ENCODE measurements around the gene TRIP12.

TRIP12 gene

DNA sequence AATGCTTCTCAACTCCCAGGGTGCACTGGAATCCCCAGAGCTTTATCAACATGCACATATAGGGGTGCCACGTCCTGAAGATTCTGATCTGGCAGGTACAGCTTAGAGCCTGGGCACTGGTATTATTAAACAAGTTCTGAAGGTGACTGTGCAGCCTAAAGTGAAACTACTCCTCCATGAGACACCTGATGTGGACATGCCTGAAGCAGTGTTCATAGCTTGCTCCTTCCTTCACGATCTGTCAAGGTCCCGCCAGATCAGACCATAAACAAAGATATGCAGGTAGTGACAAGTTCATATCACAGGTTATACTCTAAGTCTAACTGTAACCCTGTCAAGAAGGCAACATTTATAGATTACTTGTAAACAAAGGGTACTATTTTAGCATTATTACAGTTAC is 142.2 kb downstream of the TRIP12 start:
- no peak overlapping the region for H3K4me3 ChIP-seq (ENCODE audit: low read length)
- H4K20me1 ChIP-seq (ENCODE audit: insufficient read depth, low read length): no peaks in the 10 kb centered on the region
- H3K36me3 ChIP-seq (replicated peaks; ENCODE audit: insufficient read depth, low read length): 0 out of 2 replicates have a peak, but pooled peaks cover 4% of the 10 kb centered on the region
- H3K79me2 ChIP-seq (ENCODE audit: low read length): no peaks in the 10 kb centered on the region
- H3K9ac ChIP-seq (ENCODE audit: low read length): no peak overlapping the region
- H3K9me3 ChIP-seq (replicated peaks; ENCODE audit: insufficient read depth, low read length): no peaks in the 10 kb centered on the region
- H3K27me3 ChIP-seq (replicated peaks; ENCODE audit: insufficient read depth, low read length): no peaks in the 10 kb centered on the region
- no peak for DNase-seq
- H2AFZ ChIP-seq (ENCODE audit: low read length): no peak overlapping the region
- TF ChIP-seq EZH2 (optimal IDR thresholded peaks at IDR 0.05; ENCODE audit: low read depth, low read length) (no peak), EZH2phosphoT487 (IDR thresholded peaks at IDR 0.05; ENCODE audit: low read length) (no peak)
- TF ChIP-seq, protein P1, sequence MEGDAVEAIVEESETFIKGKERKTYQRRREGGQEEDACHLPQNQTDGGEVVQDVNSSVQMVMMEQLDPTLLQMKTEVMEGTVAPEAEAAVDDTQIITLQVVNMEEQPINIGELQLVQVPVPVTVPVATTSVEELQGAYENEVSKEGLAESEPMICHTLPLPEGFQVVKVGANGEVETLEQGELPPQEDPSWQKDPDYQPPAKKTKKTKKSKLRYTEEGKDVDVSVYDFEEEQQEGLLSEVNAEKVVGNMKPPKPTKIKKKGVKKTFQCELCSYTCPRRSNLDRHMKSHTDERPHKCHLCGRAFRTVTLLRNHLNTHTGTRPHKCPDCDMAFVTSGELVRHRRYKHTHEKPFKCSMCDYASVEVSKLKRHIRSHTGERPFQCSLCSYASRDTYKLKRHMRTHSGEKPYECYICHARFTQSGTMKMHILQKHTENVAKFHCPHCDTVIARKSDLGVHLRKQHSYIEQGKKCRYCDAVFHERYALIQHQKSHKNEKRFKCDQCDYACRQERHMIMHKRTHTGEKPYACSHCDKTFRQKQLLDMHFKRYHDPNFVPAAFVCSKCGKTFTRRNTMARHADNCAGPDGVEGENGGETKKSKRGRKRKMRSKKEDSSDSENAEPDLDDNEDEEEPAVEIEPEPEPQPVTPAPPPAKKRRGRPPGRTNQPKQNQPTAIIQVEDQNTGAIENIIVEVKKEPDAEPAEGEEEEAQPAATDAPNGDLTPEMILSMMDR (IDR thresholded peaks at IDR 0.05; ENCODE audit: low read length): no peak
- H3K27ac ChIP-seq (ENCODE audit: low read length): no peak overlapping the region
- H3K4me2 ChIP-seq (ENCODE audit: low read depth, low read length): no peak overlapping the region
- peaks cover 40% of the 10 kb centered on the region for H3K4me1 ChIP-seq (ENCODE audit: low read length)
- H3F3A ChIP-seq (ENCODE audit: insufficient read depth, low read length): peaks cover 7% of the 10 kb centered on the region
- no peaks in the 10 kb centered on the region for H3K9me2 ChIP-seq (replicated peaks; ENCODE audit: insufficient read depth, low read length)

DNA sequence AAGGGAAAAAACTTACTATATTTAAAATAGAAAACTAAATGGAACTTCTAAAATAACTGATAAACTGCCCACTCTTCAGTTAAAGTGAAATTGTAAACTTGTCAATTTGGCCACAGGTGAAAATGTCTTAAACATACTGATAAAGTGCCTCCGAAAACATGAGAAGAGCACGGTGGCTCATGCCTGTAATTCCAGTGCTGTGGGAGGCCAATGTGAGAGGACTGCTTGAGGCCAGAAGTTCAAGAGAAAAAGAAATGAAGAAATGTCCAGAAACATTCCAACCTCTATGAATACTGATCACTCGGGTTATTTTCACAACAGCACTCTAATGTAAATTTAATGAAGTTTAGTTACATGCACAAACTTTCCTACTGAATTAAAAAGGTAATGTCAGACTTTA is 144.1 kb downstream of the TRIP12 start:
- H3K27me3 ChIP-seq (replicated peaks; ENCODE audit: insufficient read depth, low read length): no peaks in the 10 kb centered on the region
- H3K9me3 ChIP-seq (replicated peaks; ENCODE audit: insufficient read depth, low read length): no peaks in the 10 kb centered on the region
- H3F3A ChIP-seq (ENCODE audit: insufficient read depth, low read length): peaks cover 7% of the 10 kb centered on the region
- TF ChIP-seq EZH2phosphoT487 (IDR thresholded peaks at IDR 0.05; ENCODE audit: low read length) (no peak), EZH2 (optimal IDR thresholded peaks at IDR 0.05; ENCODE audit: low read depth, low read length) (no peak)
- TF ChIP-seq, protein P1 (IDR thresholded peaks at IDR 0.05; ENCODE audit: low read length): no peak
- H3K4me3 ChIP-seq (ENCODE audit: low read length): no peak overlapping the region
- H3K27ac ChIP-seq (ENCODE audit: low read length): no peak overlapping the region
- H3K4me1 ChIP-seq (ENCODE audit: low read length): peaks cover 37% of the 10 kb centered on the region
- H3K4me2 ChIP-seq (ENCODE audit: low read depth, low read length): no peak overlapping the region
- peaks cover 4% of the 10 kb centered on the region; the same call in 1 of the 2 replicates for H3K36me3 ChIP-seq (replicated peaks; ENCODE audit: insufficient read depth, low read length)
- no peak overlapping the region for H2AFZ ChIP-seq (ENCODE audit: low read length)
- H4K20me1 ChIP-seq (ENCODE audit: insufficient read depth, low read length): no peaks in the 10 kb centered on the region
- no peak overlapping the region for H3K9ac ChIP-seq (ENCODE audit: low read length)
- no peak for DNase-seq
- H3K79me2 ChIP-seq (ENCODE audit: low read length): no peaks in the 10 kb centered on the region
- H3K9me2 ChIP-seq (replicated peaks; ENCODE audit: insufficient read depth, low read length): no peaks in the 10 kb centered on the region

DNA sequence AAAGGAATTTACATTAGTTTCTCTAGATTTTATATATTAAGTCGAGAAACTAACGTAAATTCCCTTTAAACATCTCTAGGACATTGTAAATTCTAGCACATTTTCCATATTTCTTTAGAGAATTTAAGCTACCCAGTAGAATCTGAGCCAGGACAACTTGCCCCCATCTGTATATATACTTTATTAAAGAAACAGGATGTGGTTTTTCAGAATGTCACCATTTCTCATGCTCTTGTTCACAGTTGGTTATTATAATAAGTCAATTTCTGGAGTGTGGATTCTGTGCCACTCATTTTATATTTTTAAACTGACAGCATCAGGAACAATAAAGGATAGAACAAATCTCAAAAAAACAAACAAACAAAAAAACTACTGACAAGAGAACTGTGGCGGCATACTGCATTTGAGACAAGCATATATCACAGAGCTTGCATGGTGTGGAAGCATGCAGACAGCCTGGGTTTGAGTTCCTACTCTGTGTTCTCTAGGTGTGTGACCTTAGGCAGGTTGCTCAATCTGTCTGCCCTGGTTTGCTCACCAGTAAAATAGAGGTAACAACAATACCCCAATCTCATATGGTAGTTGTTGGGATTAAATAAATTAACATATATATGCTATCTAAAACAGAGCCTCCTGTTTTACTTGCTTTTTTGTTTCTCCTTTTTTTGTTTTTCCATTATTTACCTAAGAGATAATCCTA is 146.0 kb downstream of the TRIP12 start:
- no peaks in the 10 kb centered on the region for H3K79me2 ChIP-seq (ENCODE audit: low read length)
- H3K9me3 ChIP-seq (replicated peaks; ENCODE audit: insufficient read depth, low read length): no peaks in the 10 kb centered on the region
- no peaks in the 10 kb centered on the region for H4K20me1 ChIP-seq (ENCODE audit: insufficient read depth, low read length)
- H3K9ac ChIP-seq (ENCODE audit: low read length): no peak overlapping the region
- DNase-seq: peak; percentile 43
- H3K9me2 ChIP-seq (replicated peaks; ENCODE audit: insufficient read depth, low read length): no peaks in the 10 kb centered on the region
- peak overlapping the region; percentile 29; the same call in 1 of the 2 replicates for H3K4me2 ChIP-seq (ENCODE audit: low read depth, low read length)
- peak overlapping the region; percentile 18; the same call in 1 of the 2 replicates for H3K27ac ChIP-seq (ENCODE audit: low read length)
- TF ChIP-seq, protein P1 (IDR thresholded peaks at IDR 0.05; ENCODE audit: low read length): no peak
- H3F3A ChIP-seq (ENCODE audit: insufficient read depth, low read length): peaks cover 4% of the 10 kb centered on the region; the same call in 1 of the 2 replicates
- H3K4me3 ChIP-seq (ENCODE audit: low read length): no peak overlapping the region
- H3K27me3 ChIP-seq (replicated peaks; ENCODE audit: insufficient read depth, low read length): no peaks in the 10 kb centered on the region
- no peak overlapping the region for H2AFZ ChIP-seq (ENCODE audit: low read length)
- H3K36me3 ChIP-seq (replicated peaks; ENCODE audit: insufficient read depth, low read length): peaks cover 4% of the 10 kb centered on the region; the same call in 1 of the 2 replicates
- peaks cover 18% of the 10 kb centered on the region for H3K4me1 ChIP-seq (ENCODE audit: low read length)

Data from MM.1S (cell line).